Tibial nerve (tissue), 4 donors: ENCODE measurements around the gene XIRP1.

ENCODE experiments used
- EP300 ChIP-seq, 2 donors: sonication (generic); formaldehyde crosslinking; IDR thresholded peaks; one replicate each; pipeline ENCODE4 v1.6.1; 2017; ENCODE audit warnings: antibody characterized with exemption in 2 of 2, mild to moderate bottlenecking in 1 of 2
- TF ChIP-seq, protein P1 (sequence below), 5 experiments: fragments of 200-600 bp in 3 of 5; fragments of 450-650 bp in 2 of 5; sonication (generic) in 3 of 5; IDR thresholded peaks; one replicate each; pipeline ENCODE4 v1.5.1; 2016 to 2019; ENCODE audit warnings: antibody characterized with exemption in 5 of 5, mild to moderate bottlenecking in 3 of 5, moderate library complexity in 2 of 5

DNA sequence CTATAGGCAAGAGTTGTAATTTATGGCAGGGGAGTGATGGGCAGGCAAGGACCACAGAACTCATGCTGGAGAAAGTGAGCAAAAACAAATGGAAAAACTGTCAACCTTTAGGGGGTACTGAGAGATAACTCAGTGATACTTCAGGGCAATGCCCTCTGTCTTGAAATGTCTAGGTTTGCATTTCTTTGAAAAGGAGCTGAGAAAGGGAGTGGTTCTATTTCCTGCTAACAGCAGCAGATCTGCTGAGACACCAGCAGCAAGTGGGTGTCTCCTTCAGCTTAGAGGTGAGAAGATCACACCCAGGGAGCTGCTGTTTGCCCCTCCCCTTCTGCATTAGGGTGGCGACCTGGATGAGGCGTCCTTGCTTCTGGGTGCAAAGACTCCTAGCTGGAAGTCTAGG lies 42.3 kb upstream of the XIRP1 start:
- TF ChIP-seq, protein P1, sequence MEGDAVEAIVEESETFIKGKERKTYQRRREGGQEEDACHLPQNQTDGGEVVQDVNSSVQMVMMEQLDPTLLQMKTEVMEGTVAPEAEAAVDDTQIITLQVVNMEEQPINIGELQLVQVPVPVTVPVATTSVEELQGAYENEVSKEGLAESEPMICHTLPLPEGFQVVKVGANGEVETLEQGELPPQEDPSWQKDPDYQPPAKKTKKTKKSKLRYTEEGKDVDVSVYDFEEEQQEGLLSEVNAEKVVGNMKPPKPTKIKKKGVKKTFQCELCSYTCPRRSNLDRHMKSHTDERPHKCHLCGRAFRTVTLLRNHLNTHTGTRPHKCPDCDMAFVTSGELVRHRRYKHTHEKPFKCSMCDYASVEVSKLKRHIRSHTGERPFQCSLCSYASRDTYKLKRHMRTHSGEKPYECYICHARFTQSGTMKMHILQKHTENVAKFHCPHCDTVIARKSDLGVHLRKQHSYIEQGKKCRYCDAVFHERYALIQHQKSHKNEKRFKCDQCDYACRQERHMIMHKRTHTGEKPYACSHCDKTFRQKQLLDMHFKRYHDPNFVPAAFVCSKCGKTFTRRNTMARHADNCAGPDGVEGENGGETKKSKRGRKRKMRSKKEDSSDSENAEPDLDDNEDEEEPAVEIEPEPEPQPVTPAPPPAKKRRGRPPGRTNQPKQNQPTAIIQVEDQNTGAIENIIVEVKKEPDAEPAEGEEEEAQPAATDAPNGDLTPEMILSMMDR (IDR thresholded peaks at IDR 0.05), result no peak
- TF ChIP-seq EP300 (IDR thresholded peaks at IDR 0.05), result no peak
